ENCODE measurements around the gene TMEM258.
A peak's percentile ranks its signal among the peaks of the same experiment; 100 is the strongest.

The TMEM258 gene

GRCh38 chr11:61826930-61827570, 34.7 kb upstream of the TMEM258 start:
- peak overlapping the region; percentile 31 for H3K27ac ChIP-seq
- DNase-seq (ENCODE audit: low read depth, low spot score) = no peak

GRCh38 chr11:61820174-61820573, 27.8 kb upstream of the TMEM258 start:
- peak overlapping the region; percentile 91 for H3K27ac ChIP-seq
- DNase-seq (ENCODE audit: low read depth, low spot score) = peak; percentile 56

GRCh38 chr11:61817471-61818202, 25.2 kb upstream of the TMEM258 start:
- DNase-seq (ENCODE audit: low read depth, low spot score) = no peak
- peak overlapping the region; percentile 83 for H3K27ac ChIP-seq

GRCh38 chr11:61816736-61817455, 24.5 kb upstream of the TMEM258 start, which contains the start of gene FADS1:
Gene FADS1, minus strand, starts transcription at chr11:61817003. Its CDS starts 74 bp downstream, at chr11:61816929.
- DNase-seq (ENCODE audit: low read depth, low spot score) = peak; percentile 29

GRCh38 chr11:61815790-61816735, 23.7 kb upstream of the TMEM258 start:
- H3K27ac ChIP-seq = peak overlapping the region; percentile 83
- no peak for DNase-seq (ENCODE audit: low read depth, low spot score)

More at GRCh38 chr11:61816736-61817455, 24.5 kb upstream of the TMEM258 start, which contains the start of gene FADS1:
- peak within 1 kb of the TSS; percentile 83 for H3K27ac ChIP-seq

- DNase-seq (ENCODE audit: low read depth, low spot score) = no peak
- H3K27ac ChIP-seq = peak overlapping the region; percentile 83
Measured at GRCh38 chr11:61814958-61815789, 22.8 kb upstream of the TMEM258 start.

GRCh38 chr11:61814247-61814957, 22.0 kb upstream of the TMEM258 start:
- peak overlapping the region; percentile 83 for H3K27ac ChIP-seq
- DNase-seq (ENCODE audit: low read depth, low spot score) = no peak

GRCh38 chr11:61812736-61813411, 20.5 kb upstream of the TMEM258 start:
- no peak for DNase-seq (ENCODE audit: low read depth, low spot score)
- no peak overlapping the region for H3K27ac ChIP-seq

GRCh38 chr11:61811831-61812230, 19.4 kb upstream of the TMEM258 start:
- no peak for DNase-seq (ENCODE audit: low read depth, low spot score)
- H3K27ac ChIP-seq = no peak overlapping the region

GRCh38 chr11:61810671-61811175, 18.3 kb upstream of the TMEM258 start:
- no peak overlapping the region for H3K27ac ChIP-seq
- DNase-seq (ENCODE audit: low read depth, low spot score) = no peak

- DNase-seq (ENCODE audit: low read depth, low spot score) = no peak
- H3K27ac ChIP-seq = no peak overlapping the region
Measured at GRCh38 chr11:61806785-61807184, 14.4 kb upstream of the TMEM258 start.

GRCh38 chr11:61805146-61805545, 12.7 kb upstream of the TMEM258 start:
- no peak overlapping the region for H3K27ac ChIP-seq
- DNase-seq (ENCODE audit: low read depth, low spot score) = no peak

GRCh38 chr11:61803889-61804647, 11.7 kb upstream of the TMEM258 start:
- no peak for DNase-seq (ENCODE audit: low read depth, low spot score)
- H3K27ac ChIP-seq = no peak overlapping the region

GRCh38 chr11:61802605-61803004, 10.2 kb upstream of the TMEM258 start:
- DNase-seq (ENCODE audit: low read depth, low spot score) = no peak
- no peak overlapping the region for H3K27ac ChIP-seq

- no peak overlapping the region for H3K27ac ChIP-seq
- no peak for DNase-seq (ENCODE audit: low read depth, low spot score)
Measured at GRCh38 chr11:61800331-61801281, 8.2 kb upstream of the TMEM258 start.
